NCI-H1092 (cell line): ENCODE measurements around the gene TTLL3.

ENCODE experiments used
- DNase-seq: peaks from one replicate; lab custom pipeline; 2025; lab: John Stamatoyannopoulos, UW

The TTLL3 gene

DNA sequence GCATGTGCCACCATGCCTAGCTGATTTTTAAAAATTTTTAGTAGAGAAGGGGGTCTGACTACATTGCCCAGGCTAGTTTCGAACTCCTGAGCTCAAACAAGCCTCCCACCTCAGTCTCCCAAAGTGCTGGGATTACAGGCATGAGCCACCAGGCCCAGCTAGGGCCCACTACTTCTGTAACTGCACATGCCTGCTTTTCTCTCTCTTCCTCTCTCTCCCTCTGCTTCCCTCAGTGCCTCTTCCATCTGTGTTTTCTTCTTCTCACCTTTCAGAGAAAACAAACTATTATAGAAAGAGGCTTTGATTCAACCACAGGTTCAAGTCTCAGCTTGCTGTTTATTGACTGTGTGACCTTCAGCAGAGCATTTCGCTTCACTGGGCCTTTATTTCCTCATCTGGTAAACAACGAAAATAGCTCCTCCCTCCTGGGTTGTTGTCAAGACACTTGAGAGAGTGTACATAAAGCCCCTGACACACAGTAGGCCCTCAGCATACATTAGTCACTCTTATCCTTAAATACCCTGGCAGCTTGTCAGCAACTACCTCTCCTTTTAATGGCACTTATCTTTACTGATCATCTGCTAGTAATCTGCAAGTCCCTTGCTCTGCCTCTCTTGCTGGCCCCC is 28.0 kb upstream of the TTLL3 start:
- DNase-seq, result no peak

DNA sequence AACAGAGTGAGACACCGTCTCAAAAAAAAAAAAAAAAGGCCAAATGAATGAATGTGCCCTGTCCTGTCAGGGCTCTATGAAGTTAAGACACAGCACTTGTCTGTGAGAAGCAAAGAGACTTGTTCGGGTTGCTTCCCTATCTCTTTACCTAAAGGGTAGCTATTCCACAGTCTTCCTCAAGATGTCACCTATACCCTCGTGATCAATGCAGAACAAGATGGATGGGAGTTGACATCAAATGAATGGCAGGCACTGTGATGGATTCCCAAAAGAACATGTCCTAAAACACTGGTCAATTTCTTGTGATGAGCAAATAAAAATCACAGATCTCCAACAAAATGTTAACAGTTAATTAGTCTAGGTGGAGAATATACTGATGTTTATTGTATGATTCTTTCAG is 27.3 kb upstream of the TTLL3 start:
- no peak for DNase-seq

DNA sequence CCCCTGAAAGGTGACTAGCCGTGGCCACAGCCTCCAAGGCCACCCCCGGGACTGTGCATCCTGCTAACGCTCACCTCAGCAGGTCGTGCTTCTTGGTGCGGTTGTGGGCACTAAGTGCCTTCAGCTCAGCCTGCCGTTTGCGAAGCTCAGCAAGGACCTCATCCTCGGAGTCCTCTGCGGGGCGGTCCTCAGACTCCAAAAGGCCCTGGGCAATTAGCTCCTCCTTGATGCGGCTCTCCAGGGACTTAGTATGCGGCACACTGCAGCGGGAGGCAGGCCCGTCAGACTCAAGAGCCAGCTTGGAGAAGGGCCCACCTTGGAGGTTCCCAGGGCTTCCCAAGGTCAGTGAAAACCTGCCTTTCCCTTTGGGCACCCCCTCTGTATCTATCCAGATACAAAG is 26.1 kb upstream of the TTLL3 start:
- no peak for DNase-seq

DNA sequence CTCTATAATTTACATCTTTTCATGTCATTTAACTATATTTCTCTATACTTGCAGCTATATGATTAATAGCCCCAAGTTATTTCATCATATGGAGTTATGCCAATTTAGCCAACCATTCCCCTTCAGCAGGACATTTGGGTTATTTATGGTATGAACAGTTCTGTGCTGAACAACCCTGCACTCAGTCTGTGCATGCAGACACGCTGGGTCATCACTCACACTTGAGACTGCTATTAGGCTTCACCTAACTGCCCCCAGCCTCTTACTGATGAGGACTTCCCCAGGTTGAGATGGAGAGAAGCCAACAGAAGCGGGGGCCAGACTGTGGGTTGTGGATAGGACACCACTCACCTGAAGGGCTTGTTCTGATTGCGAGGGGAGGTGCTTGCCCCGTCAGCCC is 25.1 kb upstream of the TTLL3 start:
- no peak for DNase-seq

DNA sequence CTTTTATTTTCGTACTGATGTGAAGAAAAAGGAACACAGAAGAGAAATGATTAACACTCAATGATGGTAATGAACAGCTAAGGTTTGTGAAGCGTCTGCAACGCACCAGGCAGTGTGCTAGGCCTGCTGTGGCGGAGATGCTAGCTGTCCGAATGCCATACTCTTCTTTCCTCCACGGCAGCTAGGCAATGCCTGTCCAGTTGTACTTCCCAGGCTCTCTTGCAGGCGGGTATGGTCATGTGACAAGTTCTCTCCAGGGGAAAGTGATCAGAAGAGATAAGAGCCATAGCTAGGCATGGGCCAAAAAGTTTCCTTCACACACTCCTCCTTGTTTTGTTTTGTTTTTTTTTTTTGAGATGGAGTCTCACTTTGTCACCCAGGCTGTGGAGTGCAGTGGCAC is 24.5 kb upstream of the TTLL3 start:
- DNase-seq, result no peak

DNA sequence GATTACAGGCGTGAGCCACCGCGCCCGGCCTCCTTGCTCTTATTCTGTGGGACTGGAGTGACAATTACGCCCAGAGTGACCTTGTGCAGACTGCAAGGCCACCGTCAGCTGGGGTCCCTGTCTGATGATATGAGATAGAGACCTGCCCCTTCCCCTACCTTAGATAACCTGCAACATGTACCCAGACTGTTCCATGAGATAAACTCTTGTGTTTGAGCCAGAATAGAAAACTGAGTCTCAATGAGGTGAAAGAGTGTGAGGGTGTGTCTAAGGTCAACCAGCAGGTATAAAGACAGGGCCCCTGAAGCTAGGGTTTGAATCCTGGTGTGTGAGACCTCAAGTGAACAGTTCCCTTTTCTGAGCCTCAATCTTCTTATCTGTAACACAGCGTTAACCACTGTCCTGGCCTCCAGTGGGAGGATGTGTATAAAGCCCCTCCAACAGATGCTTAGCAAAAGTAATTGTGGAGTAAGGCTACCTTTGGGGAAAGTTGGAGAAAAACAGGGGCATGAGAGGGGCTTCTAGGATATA is 23.8 kb upstream of the TTLL3 start:
- no peak for DNase-seq

DNA sequence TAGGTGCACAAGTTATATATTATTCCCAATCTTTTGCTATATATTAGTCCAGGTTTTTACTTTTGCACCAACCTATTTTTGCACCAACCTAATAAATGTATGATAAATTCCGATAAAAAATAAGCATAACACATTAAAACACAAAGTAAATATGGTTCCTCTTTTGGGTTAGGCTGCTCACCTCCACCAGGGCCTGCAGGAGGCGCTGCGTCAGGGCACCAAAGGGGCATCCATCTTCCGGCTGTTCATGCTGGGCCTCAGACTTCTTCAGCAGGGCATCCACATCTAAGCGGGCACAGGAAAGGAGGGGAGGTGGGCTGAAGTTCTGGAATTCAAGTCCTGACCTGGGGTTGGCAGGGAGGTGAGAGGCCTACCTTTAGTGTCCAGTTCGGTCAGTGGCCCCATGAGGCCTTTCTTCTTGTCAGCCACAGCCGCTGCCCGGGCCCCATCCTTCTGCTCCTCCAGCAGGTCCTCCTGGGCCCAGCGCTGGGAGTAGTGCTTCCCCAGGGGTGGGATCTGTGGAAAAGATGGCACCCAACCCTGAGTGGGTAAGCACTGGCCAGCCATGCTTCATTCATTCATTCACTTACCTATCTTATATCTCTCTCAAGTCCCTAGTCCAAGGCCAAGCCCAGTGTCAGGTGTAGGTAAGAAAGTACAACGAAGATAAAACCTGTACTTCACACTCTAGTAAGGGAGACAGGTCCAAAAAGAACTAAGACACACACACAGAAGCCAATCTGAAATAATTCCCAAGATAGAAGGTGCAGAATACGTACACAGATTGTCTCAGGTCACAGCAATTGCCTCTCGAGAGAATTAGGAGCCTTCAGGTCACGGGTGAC is 23.0 kb upstream of the TTLL3 start:
- DNase-seq, result no peak

DNA sequence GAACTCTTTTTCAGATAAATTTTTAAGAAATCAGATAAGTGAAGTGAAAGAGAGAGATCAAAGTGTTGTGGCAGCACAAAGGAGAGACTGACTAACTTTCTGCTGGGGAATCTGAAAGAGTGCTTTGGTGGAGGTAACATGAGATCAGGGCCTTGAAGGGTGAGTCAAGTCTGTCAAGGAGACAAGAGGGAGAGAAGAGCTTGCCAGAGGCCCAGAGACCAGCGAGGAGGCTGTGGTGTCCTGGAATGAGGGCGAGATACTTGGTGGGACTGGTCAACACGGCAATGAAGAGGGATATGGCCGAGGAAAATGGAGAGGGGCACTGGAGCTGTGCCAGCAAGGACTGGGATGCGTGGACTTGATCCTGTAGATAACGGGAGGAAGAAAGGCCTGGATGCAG is 22.3 kb upstream of the TTLL3 start:
- DNase-seq, result no peak

DNA sequence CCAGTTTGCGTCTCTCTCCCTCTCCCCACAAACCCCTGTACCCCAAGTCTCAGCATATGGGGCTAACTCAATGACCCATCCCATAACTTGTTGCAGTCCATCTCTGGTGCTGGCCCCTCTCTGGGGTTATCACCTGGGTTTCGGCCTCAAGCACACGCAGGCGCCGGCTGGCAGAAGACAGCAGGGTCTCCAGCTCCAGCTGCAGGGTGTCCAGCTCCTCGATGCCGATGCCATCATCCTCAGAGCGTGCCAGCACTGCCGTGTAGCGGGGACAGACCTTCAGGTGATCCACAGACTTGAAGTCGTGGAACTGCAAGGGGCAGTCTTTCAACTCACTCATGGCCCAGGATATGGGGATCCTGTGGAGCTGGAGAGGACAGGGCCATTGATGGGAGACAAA is 18.9 kb upstream of the TTLL3 start:
- no peak for DNase-seq

DNA sequence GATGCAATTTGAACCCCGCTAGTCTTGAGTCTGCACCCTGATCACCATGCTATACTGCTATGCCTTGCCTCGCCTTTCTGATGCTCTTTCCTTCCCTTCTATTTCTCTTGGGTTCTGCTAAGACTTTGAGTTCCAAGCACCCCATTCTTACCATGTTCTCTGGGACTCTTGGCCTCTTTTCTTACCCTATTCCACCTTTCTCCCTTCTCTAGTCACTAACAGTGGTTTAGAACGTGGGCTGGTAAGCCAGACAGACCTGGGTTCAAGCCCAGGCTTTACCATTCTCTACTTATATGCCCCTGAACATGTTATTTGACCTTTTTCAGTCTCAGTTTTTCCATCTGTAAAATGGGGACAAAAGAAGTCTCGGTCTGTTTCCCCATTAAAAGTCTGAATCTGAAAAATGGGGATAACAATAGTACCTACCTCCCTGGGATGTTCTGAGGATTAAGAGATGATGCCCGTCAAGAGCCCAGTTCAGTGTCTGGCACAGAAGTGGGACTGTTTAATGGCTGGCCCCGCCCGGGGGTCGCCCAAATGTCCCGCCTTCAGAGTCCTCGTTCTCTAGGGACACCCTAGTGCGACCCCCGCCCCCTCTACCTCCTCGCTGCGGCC is 18.2 kb upstream of the TTLL3 start:
- no peak for DNase-seq

DNA sequence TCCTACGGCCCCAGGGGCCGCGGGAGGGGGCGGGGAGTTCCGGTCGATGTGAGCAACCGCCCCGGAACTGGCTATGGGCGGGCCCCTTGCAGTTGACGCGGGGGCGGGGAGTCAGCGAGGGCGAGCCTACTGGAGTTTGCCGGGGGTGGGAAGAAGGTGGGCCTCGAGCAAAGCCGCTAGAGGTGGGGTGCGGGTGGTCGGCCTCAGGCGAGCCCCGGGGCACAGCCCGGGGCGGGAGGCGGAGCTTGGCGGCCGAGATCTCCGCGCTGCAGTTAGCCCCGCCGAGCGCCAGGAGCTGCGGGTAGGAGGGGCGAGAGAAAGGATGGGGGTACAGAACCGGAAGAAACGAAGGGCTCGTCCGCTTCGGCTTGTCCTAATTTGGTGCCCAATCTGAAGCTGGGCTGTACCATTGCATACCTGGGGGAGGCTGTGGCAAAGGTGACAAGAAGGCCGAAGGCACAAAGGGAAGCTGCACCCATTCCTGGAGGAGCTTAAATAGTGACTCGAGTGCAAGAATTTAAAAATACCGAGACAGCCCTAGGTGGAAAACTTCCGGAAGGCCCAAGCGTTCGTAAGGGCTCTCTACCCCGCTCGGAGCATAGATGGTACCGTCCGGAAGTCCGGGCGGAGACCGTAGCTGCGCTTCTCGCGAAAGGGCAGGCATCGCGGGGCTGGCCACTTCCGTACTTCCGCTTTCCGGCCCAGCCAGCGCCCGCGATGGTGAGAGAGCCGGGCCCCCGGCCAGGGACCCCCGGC is 17.5 kb upstream of the TTLL3 start, which contains the start of the genes ARPC4 and TADA3:
ARPC4 (plus strand) TSS at position 678 of the 756 bp plus-strand sequence; CDS start at position 718, 40 bp downstream.
TADA3 (minus strand) TSS at position 69 of the 756 bp plus-strand sequence. CDS start 1,007 bp downstream, outside the sequence.
- peak; percentile 88 for DNase-seq

DNA sequence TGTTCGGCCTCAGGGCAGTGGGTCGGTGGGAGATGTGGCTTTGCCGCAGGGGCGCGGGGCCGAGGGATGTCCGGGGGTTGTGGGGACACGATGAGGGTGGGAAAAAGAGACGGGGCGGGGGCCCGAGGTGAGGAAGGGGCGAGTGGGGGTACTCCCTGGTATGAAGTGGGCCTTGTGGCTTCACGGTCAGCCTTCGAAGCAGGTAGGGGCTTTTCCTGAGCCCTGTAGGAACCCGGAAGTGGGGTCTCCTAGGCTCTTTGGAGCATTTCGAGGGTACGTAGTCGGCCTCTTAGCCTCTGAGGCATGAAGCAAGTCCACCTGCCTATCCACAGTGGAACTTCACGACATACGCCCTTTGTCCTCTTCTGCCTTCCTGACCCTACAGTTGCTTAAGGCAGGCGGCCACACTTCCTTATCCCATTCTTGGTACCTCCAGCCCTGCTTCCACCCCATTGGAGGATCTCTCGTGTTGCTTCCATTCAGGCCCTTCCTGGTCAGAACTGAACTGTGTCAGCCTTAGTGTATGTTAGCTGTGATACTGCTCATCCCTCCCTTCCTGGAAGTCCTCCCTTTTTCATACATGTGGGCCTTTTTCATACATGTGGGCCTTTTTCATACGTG is 16.8 kb upstream of the TTLL3 start:
- DNase-seq, result no peak

DNA sequence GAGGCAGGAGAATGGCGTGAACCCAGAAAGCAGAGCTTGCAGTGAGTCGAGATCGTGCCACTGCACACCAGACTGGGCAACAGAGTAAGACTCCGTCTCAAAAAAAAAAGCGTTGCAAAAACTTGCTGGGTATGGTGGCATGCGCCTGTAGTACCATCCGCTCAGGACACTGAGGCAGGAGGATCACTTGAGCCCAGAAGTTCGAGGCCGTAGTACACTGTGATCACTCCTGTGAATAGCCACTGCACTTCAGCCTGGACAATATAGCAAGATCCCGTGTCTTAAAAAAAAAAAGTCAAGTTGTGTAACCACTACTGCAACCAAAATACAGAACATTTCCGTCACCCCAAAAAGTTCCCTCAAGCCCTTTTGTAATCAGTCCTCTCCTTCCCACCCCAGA is 15.7 kb upstream of the TTLL3 start:
- no peak for DNase-seq

DNA sequence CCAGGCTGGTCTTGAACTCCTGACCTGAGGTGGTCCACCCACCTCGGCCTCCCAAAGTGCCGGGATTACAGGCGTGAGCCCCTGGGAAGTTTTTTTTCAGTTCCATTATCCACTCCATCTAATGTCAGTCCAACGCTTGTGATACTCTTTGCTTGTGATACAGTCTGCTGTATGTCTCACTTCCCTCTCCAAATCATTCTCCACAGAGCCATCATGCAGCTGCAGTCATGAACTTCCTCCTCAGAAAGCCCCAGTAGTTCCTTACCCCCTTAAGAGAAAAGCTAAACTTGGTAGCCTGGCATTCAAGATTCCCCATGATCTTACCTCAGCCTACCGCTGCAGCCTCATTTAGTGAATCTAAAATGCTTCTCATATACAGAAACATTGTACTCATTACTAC is 14.9 kb upstream of the TTLL3 start:
- no peak for DNase-seq

DNA sequence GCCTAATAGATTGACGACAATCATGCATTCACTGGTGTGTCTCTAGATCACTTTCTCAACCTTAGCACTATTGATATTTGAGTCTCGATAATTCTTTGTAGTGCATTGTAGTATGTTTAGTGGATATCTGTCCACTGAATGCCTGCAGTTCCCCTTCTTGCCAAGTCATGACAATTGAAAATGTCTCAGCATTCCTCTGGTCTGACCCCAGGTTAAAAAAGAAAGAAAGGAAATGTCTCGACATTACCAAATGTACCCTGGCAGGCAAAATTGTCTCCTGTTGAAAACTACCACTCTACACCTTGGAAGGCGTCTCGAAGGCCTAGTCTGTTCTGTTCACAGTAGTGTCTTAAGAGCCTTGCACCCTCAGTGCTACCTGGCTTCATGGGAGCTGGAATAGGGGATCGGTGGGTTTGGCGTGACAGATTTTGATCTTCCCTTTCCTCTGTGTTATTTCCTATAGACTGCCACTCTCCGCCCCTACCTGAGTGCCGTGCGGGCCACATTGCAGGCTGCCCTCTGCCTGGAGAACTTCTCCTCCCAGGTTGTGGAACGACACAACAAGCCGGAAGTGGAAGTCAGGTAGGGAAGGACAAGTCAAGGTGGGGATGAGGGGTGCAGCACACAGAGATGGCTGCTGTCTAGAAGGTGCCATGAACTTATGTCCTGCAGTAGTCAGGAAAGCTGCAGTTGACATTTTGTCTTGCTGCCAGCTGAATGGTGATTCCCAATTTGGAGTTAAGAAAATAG is 12.7 kb upstream of the TTLL3 start:
- no peak for DNase-seq

DNA sequence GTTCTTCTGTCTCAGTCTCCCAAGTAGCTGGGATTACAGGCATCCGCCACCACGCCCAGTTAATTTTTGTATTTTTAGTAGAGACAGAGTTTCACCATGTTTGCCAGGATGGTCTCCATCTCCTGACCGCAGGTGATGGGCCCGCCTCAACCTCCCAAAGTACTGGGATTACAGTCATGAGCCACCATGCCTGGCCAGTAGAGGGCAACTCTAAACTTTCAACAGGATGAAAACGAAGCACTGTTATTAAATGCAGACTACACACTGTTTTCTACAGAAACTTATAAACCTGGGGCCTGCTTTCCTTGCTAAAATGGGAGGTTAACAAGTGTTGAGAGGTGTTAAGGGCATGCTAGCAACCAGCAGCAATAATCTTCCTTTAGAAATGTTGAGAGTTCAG is 9.5 kb upstream of the TTLL3 start:
- DNase-seq, result no peak

DNA sequence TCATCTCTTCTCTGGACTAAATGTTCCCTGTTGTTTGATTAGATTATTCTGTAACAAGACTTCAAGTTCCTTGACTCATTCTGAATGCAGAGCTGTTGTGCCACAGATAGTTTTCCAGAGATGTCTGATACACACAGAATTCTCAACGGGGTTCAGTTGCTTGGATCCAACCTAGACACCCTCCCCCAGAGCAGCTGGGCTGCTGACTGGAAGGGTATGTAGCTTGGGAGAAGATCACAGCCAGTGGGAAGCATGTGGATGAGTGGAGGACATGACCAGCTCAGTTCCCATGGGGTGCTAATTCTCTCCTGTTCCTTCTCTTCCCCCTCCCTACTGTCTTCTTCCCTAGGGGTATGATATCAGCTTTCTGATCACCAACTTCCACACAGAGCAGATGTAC is 6.6 kb upstream of the TTLL3 start:
- DNase-seq, result no peak

DNA sequence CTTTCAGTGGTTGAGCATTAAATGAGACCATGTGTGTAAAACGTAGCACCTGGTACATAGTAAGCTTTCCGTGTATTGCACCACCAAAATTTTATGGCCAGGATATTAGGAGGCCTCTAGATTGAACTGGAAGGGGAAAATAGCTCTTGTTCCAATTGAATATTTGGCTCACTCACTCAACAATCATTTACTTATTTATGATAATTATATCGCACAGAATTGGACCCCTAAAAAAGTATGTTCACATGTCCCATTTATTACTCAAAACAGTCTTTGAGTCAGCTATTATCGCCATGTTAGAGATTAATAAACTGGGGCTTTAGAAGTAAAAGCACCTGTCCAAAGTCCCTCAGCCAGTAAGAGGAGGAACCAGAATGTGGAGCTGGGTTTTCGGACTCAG is 5.1 kb upstream of the TTLL3 start:
- DNase-seq, result no peak

DNA sequence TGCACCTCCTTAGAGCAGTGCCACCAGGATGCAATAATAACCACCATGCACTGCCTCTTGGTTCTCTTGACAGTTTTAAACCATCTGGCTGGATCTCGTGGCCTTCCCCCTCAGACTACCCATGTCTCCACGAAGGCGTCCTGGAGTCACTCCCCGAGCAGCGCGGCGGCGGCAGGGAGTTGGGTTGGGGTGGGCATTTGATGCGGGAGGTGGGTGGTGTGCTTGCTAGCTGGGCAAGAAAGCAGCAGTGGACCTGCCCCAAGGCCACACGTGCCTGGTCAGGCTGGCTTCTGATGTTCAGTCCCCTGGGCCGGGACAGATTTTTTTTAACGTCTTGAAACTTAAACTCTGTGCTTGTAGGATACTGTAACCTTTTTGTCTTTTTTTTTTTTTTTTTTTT is 3.9 kb upstream of the TTLL3 start:
- no peak for DNase-seq

DNA sequence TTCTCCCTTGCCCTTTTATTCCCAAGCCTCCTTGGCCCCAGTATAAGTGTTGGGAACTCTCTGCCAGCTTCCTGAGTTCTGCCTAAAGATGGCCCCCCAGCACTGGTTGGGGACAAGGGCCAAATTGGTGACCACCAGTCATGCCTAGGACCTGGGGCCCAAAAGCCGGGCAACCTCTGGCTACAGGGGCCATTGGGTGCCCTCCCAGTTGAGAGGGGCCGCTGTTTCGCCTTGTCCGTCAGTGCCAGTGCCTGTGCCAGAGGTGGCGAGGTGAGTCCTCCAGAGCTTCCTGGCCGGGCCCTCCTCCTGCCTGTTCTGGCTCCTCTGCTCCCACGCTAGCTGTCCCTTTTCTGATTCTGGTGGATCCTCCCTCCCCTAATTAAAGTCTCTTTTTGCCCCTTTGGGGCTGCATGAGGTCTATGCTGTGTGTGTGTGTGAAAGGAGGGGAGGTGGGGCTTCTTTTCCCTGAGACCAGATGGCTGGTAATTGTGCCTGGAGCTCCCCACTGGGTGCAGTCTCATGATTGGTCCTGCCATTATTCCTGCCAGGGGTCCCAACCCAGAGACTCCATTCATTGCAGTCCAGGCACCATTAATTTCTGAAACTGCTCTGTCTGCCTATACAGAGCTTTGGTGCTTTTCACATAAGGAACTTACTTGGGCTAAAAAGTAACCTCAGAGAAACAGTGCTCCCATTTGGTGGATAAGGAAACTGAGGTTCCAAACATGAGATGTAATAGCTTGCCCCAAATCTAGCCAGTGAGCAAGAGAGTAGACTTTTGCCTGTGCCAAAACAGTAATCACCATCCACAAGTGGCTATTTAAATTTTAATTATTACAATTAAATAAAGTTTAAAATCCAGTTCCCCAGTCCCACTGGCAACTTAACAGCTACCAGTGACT is 3.1 kb upstream of the TTLL3 start:
- DNase-seq, result no peak
